Osteocyte (in vitro differentiated cells): ENCODE results near the gene TTYH2. TPM values are rescaled to one million over a fixed set of nuclear protein-coding genes. Genes with fewer than 3 reads are reported as not detected.
"Not testable (repeated sequence)": the region's sequence is repeated elsewhere in the genome, so short reads cannot be mapped to it uniquely, and the experiment has no call there.

Experiments used
- DNase-seq: peaks from one replicate; pipeline ENCODE4 v3.0.0; 2021; ENCODE audit warnings: mixed read lengths; ENCODE audit not compliant: unreplicated experiment; ENCODE audit errors: extremely low spot score
- H3K27ac Mint-ChIP-seq: one replicate; pipeline ENCODE4 v1.8.0; 2021; ENCODE audit warnings: mild to moderate bottlenecking, mixed read lengths; ENCODE audit not compliant: unreplicated experiment
- H3K27me3 Mint-ChIP-seq: one replicate; pipeline ENCODE4 v1.8.0; 2021; ENCODE audit warnings: mixed read lengths; ENCODE audit not compliant: unreplicated experiment
- H3K36me3 Mint-ChIP-seq: one replicate; pipeline ENCODE4 v1.8.0; 2021; ENCODE audit warnings: mixed read lengths; ENCODE audit not compliant: unreplicated experiment
- H3K4me1 Mint-ChIP-seq: one replicate; pipeline ENCODE4 v1.8.0; 2021; ENCODE audit warnings: mixed read lengths; ENCODE audit not compliant: unreplicated experiment
- H3K4me3 Mint-ChIP-seq: one replicate; pipeline ENCODE4 v1.8.0; 2021; ENCODE audit warnings: mild to moderate bottlenecking, moderate library complexity, mixed read lengths; ENCODE audit not compliant: unreplicated experiment
- H3K9me3 Mint-ChIP-seq: one replicate; pipeline ENCODE4 v1.8.0; 2021; ENCODE audit warnings: mixed read lengths; ENCODE audit not compliant: unreplicated experiment
- CTCF ChIP-seq: fragments of 200-600 bp; sonication (generic); IDR thresholded peaks from 2 replicates; pipeline ENCODE4 v1.5.0; 2021; ENCODE audit warnings: antibody characterized with exemption, mild to moderate bottlenecking, moderate library complexity
- total RNA-seq: library from RNA; stranded (reverse); gene quantifications from 2 replicates; pipeline ENCODE4 v1.2.1, GENCODE V29; 2021

The TTYH2 gene
- total RNA-seq, 1 donor from 2014 or later = 1.8 TPM

- no peak for DNase-seq
- peaks cover 9% of the 10 kb centered on the region for H3K27me3 Mint-ChIP-seq
- no peaks in the 10 kb centered on the region for H3K9me3 Mint-ChIP-seq
- no peak overlapping the region for H3K27ac Mint-ChIP-seq
- H3K4me3 Mint-ChIP-seq = no peak overlapping the region
- no peaks in the 10 kb centered on the region for H3K36me3 Mint-ChIP-seq
- H3K4me1 Mint-ChIP-seq = peaks cover 11% of the 10 kb centered on the region
- no peak for TF ChIP-seq CTCF
Observed at GRCh38 chr17:74280093-74280513, 66.7 kb downstream of the TTYH2 start.

GRCh38 chr17:74281799-74282198, 68.4 kb downstream of the TTYH2 start:
- no peak overlapping the region for H3K27ac Mint-ChIP-seq
- peaks cover under 1% of the 10 kb centered on the region for H3K4me1 Mint-ChIP-seq
- no peak for DNase-seq
- TF ChIP-seq CTCF = no peak
- H3K4me3 Mint-ChIP-seq = no peak overlapping the region
- no peaks in the 10 kb centered on the region for H3K27me3 Mint-ChIP-seq
- no peaks in the 10 kb centered on the region for H3K9me3 Mint-ChIP-seq
- H3K36me3 Mint-ChIP-seq = no peaks in the 10 kb centered on the region

GRCh38 chr17:74282274-74282586, 68.9 kb downstream of the TTYH2 start:
- H3K36me3 Mint-ChIP-seq, H3K27me3 Mint-ChIP-seq, H3K4me1 Mint-ChIP-seq, H3K4me3 Mint-ChIP-seq, DNase-seq, H3K27ac Mint-ChIP-seq, H3K9me3 Mint-ChIP-seq: not testable (repeated sequence)

GRCh38 chr17:74282587-74283370, 69.4 kb downstream of the TTYH2 start:
- Mint-ChIP-seq H3K27ac (no peak overlapping the region), H3K36me3 (no peaks in the 10 kb centered on the region), H3K27me3 (no peaks in the 10 kb centered on the region), H3K9me3 (no peaks in the 10 kb centered on the region), H3K4me1 (no peaks in the 10 kb centered on the region), H3K4me3 (no peak overlapping the region)
- no peak for DNase-seq
- TF ChIP-seq CTCF = no peak

GRCh38 chr17:74283371-74283673, 70.0 kb downstream of the TTYH2 start:
- no peak for TF ChIP-seq CTCF
- no peaks in the 10 kb centered on the region for H3K27me3 Mint-ChIP-seq
- no peaks in the 10 kb centered on the region for H3K4me1 Mint-ChIP-seq
- H3K36me3 Mint-ChIP-seq = no peaks in the 10 kb centered on the region
- no peak overlapping the region for H3K27ac Mint-ChIP-seq
- H3K9me3 Mint-ChIP-seq = no peaks in the 10 kb centered on the region
- no peak for DNase-seq
- no peak overlapping the region for H3K4me3 Mint-ChIP-seq
